ENCODE measurements around the gene GAS6. TPM values are rescaled to one million over a fixed set of nuclear protein-coding genes. Genes with fewer than 3 reads are reported as not detected.

Gene GAS6
- total RNA-seq, 1 experiment from 2014 or later, result 49.4 TPM

- no peaks in the 10 kb centered on the region for H3K9me2 ChIP-seq (ENCODE audit: insufficient read depth)
- H3K9ac ChIP-seq (ENCODE audit: low read length), result no peak overlapping the region
- peaks cover 4 to 13% of the 10 kb centered on the region in 2 experiments for H3K4me1 ChIP-seq (ENCODE audit: control insufficient read depth in 1 of 2, insufficient read depth in 2 of 2, low read length in 2 of 2)
- H3K79me2 ChIP-seq (ENCODE audit: insufficient read depth, low read length), result peaks cover 3% of the 10 kb centered on the region
- ATAC-seq (no peak), DNase-seq (ENCODE audit: low read depth, low spot score) (no peak)
- H2AFZ ChIP-seq (ENCODE audit: low read depth, low read length, poor library complexity, severe bottlenecking), result no peak overlapping the region
- H3K27me3 ChIP-seq (ENCODE audit: insufficient read depth, low read length), result no peaks in the 10 kb centered on the region
- no peaks in the 10 kb centered on the region for H3K36me3 ChIP-seq (ENCODE audit: control insufficient read depth in 1 of 2, insufficient read depth in 2 of 2, low read length in 2 of 2)
- H3K4me2 ChIP-seq (ENCODE audit: low read length), result no peak overlapping the region
- H3K27ac ChIP-seq (ENCODE audit: low read depth, low read length), result no peak overlapping the region
- RAD21 ChIA-PET (ENCODE audit: low non-redundant PET in 1 of 2, low total read pairs in 2 of 2, uncharacterized antibody in 2 of 2, unreplicated experiment in 2 of 2), result no interaction called here
- H3K4me3 ChIP-seq (replicated peaks in 1 of 2; ENCODE audit: low read depth in 1 of 2, low read length in 2 of 2), result no peak overlapping the region
- TF ChIP-seq CEBPB (IDR thresholded peaks at IDR 0.05; ENCODE audit: low read depth), result no peak
- no peak for TF ChIP-seq ELF1 (IDR thresholded peaks at IDR 0.05; ENCODE audit: borderline replicate concordance, low read depth)
- no peak for TF ChIP-seq CBX3 (IDR thresholded peaks at IDR 0.05; ENCODE audit: low read depth)
- TF ChIP-seq REST (IDR thresholded peaks at IDR 0.05; ENCODE audit: low read depth), result no peak
- TF ChIP-seq POLR2AphosphoS5 (IDR thresholded peaks at IDR 0.05; ENCODE audit: low read depth, low read length), result no peak
- no peak for TF ChIP-seq FOSL1 (IDR thresholded peaks at IDR 0.05; ENCODE audit: low read depth)
- TF ChIP-seq ZFX (IDR thresholded peaks at IDR 0.05), result no peak
- TF ChIP-seq CTCF (IDR thresholded peaks at IDR 0.05 in 2 of 3, conservative IDR thresholded peaks at IDR 0.05 in 1 of 3; ENCODE audit: borderline replicate concordance in 1 of 3, insufficient read depth in 1 of 3, low read depth in 2 of 3, low read length in 2 of 3), result no peak
- no peak for TF ChIP-seq ZNF274 (IDR thresholded peaks at IDR 0.05; ENCODE audit: low read depth, low read length)
- TF ChIP-seq ZBTB33 (IDR thresholded peaks at IDR 0.05; ENCODE audit: extremely low read depth, insufficient replicate concordance, low read length), result no peak
- no TSS peak for BruUV-seq (replicated peaks)
- H4K20me1 ChIP-seq (ENCODE audit: insufficient read depth), result no peaks in the 10 kb centered on the region
- CTCF ChIA-PET, result no interaction called here
- intact Hi-C loops (cut with micrococcal nuclease), result no loop called here
- peaks cover 16 to 17% of the 10 kb centered on the region in 2 experiments; a peak in 2 of 4 replicates for H3K9me3 ChIP-seq (ENCODE audit: control insufficient read depth in 1 of 2, insufficient read depth in 1 of 2, low read depth in 1 of 2, low read length in 2 of 2)
- POLR2A ChIA-PET, result no interaction called here
Measured at GRCh38 chr13:113810640-113811039, 53.2 kb downstream of the GAS6 start.

All from HCT116 (cell line).